ENCODE measurements around the gene PREX1.

The PREX1 gene

DNA sequence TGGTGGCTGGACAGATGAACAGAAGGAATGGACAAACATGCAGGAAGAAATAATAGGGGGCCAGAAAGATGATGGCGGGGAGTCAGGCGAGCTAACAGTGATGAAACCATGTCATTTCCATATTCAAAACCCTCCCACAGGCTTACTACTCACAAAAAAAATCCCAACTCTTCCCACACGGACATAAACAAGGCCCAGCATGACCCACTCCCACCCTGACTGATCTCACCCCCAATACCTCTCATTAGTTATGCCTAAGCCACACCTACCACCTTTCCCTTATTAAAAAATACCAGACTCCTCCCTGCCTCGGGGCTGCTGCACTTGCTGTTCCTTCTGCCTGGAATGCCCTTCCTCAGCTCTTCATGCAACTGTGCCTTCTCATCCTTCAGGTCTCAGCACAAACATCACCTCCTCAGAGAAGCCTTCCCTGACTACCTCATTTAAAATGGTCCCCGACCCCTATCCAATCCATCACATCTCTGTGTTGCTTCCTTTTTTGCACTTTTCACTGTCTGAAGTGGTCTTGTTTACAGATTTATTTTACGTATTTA lies 145.8 kb downstream of the PREX1 start:
- no peak for DNase-seq (ENCODE audit: low spot score)

DNA sequence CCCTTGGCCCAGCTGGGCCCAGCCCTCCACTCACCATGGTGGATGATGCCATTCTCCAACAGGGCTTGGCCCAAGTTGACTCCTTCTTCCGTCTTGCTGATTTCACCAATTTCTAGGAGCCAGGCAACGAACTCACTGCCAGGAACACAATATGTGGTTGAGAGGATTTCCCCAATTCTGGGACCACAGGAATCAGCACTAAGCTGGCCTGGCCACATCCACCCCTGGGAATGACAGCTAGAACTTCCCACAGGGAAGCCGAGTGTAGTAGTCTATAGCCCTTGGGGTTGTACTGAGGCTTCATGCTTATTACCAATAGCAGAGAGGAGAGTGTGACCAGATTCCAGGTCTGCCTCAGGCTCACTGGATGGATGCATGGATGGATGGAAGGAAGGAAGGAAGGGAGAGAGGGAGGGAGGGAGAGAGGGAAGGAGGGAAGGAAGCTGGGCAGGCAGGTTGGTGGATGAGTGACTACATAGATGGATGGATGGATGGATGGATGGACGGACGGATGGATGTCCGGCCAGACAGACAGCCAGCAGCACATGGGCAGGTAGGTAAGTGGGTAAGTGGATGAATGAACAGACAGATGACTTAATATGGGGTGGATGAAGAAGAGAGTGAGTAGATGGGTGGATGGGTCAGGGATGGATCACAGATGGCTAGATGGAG lies 146.5 kb downstream of the PREX1 start:
- no peak for DNase-seq (ENCODE audit: low spot score)

DNA sequence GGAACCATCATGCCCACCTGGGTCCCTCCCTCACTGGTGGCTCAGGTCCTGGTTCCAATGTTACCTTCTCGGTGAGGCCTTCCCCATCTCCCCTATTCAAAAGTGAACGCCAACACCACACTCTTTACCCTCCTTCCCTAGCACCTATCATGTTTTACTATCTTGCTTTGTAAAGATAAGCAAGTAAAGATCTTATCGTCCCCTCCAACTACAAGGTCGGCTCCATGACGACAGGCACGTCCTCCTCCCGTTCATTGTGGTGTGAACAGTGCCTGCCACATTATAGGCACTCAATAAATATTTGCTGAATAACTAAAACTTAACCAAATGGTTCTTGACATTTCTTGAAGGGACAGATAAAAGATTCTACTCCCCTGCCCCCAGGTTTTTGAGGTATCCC lies 147.1 kb downstream of the PREX1 start:
- DNase-seq (ENCODE audit: low spot score) = no peak

DNA sequence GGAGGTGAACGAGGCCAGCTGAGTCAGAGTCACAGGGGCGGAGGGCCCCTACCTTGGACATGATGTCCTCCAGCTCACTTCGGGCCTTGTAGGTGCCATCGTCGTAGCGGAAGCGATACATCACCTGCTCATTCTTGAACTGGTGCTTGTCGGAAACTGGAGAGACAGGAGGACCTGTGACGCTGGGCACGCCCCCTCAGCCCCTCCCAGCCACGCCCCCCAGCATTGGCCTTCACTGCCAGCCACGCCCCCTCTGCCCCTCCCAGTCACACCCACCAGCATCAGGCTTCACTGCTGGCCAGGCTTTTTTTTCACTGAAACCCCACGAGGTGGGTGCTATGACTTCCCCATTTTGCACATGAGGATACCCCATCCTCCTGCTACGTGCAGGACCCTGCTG lies 148.2 kb downstream of the PREX1 start:
- no peak for DNase-seq (ENCODE audit: low spot score)

DNA sequence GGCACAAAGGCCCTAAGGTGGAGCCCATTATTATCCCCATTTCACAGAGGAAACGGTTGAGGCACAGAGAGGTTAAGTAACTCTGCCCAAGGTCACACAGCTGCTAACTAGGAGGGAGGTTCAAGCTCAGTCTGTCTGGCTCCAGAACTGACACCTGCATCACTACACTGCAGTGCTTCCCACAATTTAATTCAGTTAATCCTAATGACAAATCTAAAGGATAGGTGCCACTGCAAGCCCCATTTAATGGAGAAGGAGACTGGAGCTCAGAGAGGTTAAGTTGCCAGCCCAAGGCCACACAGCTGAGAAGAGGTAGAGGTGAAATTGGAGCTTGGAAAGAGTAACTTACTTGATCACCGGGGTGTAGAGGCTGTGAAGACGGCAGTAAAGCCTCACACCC lies 148.8 kb downstream of the PREX1 start:
- DNase-seq (ENCODE audit: low spot score) = no peak

DNA sequence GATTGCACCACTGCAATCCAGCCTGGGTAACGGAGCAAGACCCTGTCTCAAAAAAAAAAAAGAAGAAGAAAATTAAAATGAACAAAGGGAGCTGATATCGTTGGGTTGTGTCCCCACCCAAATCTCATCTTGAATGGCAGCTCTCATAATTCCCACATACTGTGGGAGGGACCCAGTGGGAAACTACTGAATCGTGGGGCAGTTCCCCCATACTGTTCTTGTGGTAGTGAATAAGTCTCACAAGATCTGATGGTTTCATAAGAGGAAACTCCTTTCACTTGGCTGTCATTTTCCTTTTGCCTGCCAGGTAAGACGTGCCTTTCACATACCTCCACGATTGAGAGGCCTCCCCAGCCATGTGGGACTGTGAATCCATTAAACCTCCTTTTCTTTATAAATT lies 149.4 kb downstream of the PREX1 start:
- DNase-seq (ENCODE audit: low spot score) = no peak

DNA sequence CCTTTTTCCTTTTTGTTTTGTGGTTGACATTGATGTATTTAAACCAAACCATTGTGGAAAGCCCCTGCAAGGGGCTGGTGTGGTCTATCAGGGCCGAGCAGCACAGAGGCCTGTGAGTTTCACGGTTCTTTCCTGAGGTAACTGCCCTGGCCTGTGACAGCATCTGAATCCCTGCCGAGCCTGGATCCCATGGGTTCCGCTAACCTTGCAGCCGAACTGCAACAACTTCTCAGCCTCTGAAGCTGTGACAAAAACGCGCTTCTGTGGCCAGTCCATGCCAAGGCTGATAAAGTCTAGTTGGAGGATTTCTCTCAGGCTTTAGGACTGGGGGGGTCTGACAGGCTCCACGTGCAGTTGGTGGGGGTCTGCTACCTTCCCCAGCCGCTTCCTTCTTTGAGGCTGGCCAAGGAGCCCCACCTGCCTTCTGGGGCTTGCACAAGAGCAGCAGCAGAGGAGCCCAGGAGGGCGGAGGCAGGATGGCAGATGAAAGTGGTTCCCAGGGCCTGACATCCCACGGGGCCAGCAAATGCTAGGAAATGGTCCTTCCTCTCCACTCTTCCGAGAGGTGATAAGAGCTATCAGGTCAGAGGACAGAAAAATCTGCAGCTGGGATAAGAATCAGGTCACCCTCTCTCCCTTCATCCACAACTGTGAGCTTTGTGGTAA lies 150.9 kb downstream of the PREX1 start:
- no peak for DNase-seq (ENCODE audit: low spot score)

DNA sequence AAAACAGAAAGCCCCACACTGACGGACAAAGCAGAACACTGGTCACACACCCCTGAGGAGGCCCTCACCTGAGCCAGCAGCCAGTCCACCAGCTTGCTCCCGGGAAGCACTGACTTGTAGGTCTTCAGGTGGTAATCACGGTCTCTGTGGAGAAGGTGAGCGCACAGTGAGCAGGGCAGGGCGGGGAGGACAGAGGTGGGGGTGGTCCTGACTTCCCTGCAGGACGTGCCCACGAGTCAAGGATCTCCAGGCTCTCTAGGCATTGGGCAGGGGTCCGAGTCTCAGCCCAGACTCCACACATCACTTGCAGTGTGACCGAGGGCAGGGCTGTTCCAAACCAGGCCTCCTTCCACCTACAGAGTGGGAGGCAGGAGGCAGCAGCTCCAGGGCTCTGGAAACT lies 151.7 kb downstream of the PREX1 start:
- no peak for DNase-seq (ENCODE audit: low spot score)

DNA sequence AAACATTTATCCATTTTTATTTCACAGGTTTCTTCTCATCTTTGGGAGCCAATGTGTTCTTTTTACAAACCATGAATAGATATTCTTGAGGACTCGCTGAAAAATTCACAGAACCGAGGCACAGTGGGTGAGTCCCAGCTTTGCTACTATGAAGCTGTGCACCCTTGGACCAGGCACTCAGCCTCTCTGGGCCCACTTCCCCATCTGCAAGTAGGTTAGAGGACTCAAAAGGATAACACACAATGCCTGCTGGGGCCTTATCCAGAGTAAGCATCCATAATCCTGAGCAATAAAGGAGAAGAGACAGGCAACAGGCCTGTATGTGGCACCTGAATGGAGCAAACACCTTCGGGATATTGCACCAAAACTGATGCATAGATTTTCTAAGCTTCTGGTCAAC lies 153.3 kb downstream of the PREX1 start:
- DNase-seq (ENCODE audit: low spot score) = no peak

DNA sequence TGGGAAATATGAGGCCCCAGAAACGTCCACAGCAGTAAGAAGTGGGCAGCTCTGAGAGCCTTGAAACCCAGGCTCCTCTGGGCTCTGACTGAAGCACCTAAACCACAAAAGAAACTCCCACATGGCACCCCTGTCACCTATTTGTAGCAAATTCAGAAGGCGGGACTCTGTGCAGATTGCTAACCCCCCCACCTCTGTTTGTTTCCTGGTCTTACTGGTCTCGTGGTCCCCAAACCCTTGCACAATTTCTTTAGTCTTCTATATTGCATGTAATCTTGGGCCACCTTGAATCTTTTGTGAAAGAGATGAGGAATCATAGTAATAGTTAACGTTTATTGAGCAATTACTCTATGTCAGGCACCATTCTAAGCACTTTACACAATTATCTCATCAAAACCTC lies 154.3 kb downstream of the PREX1 start:
- DNase-seq (ENCODE audit: low spot score) = no peak

DNA sequence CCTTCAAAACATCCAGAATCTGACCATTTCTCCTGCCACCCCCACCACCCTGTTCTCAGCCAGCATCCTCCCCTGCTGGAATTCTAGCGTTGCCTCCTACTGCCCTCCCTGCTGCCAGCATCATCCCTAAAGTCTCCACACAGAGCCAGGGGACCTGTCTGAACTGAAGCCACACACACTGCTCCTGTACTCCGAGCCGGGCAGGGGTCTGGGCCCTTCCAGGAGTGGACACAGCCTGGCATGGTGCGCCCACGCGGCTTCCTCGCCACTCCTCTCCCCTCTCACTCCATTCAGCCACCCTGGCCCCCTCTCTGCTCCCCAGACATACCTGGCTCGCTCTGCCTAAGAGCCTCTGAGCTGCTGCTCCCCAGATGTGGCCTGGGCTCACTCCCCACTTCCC lies 155.5 kb downstream of the PREX1 start:
- no peak for DNase-seq (ENCODE audit: low spot score)

DNA sequence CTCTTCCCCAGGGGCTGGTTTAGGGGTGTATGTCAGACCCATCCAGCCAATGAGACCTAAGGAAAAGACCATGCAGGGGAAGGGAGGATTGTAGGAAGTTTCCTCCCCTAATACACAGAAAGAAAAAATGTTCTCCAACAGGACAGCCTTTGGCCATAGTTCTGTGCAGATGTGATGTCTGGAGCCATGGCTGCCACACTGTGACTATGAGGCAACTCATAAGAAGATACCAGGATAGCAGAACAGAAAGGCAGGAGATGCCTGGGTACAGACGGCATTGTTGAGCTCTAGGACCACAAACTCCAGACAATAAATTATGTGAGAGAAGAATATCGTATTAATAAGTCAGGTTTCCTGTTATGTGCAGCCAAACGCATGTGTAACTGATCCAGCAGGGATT lies 156.7 kb downstream of the PREX1 start:
- no peak for DNase-seq (ENCODE audit: low spot score)

DNA sequence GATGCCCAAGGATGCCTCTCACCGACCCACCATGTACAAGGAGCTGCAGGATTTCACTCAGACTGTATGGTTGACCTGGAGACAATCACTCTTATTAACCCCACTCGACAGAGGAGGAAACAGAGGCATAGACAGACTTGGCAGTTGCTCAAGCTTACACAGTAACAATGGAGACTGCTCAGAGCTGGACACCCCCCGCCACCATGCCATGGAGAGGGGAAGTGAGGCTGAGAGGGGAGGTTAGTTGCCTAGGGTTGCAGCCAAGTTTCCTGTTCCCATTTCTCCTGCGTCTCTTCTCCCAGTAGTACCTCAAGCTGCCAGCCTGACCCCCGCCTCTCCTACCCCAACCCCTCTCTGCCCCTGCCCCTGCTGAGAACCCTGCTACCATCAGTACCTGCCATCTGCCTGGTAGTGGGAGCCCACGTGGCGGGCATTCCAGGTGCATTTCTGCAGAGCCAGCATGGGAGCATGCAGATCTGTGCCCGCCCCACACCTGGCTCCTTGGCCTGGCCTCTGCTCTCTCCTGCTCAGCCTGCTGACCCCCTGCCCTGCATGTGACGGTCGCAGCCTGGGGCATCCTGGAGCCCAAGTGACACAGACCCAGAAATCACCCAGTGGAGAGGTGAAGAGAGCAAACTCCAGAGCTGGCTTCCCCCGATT lies 157.7 kb downstream of the PREX1 start:
- no peak for DNase-seq (ENCODE audit: low spot score)

DNA sequence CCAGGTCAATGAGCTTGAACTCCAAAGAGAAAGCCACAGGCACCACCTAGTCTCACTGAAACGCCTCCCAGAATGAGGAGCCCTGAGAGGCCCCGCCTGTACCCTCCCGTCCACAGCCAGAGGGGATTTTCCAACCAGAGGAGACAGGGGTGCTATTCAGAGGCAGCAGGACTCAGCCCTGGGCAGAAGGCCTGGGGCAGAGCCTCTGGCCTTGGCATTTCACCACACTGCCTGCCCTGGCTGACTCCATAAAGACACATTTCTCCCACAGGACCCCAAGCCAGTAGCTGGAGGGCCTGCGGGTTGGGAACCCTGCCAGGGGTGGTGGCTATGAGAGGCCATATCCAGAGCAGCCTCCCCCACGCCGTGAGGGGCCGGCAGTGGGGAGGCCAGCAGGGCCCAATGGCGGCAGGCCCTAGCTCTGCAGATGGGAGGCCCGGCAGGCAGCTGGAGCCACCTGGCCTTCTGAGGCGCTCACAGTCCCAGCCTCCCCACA lies 159.3 kb downstream of the PREX1 start:
- no peak for DNase-seq (ENCODE audit: low spot score)

DNA sequence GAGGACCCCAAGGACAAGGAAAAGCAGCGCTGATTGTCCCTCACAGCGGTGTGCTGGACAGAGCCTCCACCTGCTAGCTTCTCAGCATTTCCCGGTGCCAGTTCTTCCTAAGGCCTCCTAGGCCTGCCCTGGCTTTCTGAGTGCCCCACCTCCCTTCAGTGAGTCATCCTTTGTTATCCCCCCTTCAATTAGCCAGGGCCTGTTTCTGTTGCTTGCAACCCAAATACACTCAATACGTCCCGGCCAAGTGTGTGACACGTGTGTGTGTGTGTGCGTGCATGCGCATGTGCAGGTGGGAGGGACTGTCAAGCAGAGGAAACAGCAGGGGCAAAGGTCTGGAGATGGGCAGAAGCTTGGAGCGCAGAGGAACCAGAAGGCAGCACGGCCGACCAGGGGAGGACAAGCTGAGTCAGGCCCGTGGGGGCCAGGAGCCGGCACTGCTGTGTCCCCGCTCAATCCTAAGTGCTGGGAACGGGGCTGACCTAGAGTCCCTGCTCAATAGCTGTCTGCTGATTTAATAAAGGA lies 159.8 kb downstream of the PREX1 start:
- DNase-seq (ENCODE audit: low spot score) = no peak

DNA sequence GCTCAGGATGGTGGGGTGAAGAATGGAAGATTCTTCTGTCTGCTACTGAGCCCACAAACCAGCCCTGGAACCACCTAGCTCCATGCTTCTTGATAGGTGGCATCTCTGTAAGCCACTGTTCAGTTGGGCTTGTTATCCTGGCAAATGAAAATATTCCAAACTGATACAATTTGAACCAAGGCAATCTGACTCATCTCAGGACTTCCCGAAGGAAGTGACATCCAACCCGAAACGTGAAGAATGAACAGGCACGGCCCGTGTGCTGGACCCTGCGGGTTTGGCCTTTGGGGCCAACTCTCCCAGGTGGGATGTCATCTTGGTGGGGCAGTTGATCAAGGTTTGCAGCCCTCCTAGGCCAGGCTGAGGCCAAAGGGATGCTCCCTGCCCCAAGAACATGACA lies 160.3 kb downstream of the PREX1 start:
- no peak for DNase-seq (ENCODE audit: low spot score)

DNA sequence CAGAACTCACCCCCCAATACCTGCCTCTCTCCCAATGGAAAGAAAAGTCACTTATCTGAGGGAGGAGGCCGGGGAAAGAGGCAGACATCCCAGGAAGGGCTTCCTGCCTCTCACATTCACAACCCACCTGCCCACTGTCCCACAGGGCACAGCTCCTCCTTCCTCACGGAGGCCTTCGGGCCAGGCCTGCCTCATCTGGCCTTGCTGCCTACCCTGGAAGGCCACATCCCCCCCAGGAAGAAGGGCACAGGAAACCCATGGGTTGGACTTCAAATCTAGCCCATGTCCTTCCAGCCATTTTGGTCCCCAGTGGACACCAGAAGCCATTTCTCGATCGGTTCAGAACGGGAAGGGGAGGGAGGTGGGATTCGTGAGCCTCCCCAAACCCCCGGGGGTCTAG lies 162.0 kb downstream of the PREX1 start:
- no peak for DNase-seq (ENCODE audit: low spot score)

DNA sequence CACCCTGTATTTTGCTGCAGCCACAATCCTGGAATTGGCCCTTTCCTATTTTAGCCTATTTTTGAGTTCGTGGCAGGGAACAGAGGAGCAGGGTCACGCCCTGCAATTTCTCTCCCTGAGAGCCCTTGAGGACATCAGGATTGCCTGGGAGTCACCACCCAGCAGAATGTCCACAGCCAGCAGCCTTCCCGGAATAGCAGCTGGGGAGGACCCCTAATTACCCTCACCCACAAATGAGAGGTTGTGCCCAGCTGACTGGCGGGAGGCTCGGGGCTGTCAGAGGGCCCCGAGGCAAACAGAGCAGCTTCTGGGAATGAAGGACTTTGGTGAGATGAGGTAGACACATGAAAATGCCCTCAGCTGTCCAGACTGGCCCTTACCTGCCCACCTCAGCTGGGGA lies 165.1 kb downstream of the PREX1 start:
- DNase-seq (ENCODE audit: low spot score) = no peak

DNA sequence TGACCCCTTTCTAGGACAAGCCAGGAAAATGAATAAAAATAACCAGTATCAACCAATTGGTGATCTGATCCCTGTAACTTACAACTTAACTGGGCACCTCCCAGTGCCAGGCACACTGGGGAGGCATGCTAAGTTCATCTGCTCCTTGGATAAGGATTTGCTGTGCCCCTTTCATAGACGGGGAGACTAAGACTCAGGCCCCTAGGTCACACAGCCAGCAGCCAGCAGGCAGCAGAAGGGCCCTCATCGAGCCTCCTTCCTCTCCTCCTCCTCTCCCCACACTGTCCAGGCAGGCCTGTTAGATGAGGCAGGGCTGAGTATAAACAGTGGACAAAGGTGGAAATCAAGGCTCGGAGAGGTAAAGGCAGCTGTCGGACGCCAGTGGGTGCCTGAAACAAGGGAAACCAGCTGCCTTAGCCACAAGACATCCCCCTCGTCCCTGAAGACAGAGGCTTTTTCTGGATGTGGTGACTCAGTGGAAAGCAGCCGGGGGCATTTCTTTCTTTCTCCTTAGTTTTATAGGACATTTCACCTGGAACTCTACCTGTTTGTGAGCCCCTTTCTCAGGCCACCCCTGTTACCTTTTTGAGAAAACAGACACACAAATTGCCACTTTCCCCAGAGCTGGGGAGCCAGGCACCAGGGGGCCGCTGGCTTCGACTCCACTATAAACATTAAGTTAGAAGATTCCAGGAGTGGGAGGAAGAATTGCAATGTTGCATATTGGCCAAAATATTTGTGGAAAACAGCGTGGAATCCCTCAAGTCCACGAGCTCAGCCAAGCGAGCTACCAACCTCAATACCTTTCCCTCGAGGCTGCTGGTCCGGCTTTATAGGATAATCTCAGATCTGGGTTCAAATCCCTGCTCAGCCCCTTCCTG lies 166.0 kb downstream of the PREX1 start:
- no peak for DNase-seq (ENCODE audit: low spot score)

DNA sequence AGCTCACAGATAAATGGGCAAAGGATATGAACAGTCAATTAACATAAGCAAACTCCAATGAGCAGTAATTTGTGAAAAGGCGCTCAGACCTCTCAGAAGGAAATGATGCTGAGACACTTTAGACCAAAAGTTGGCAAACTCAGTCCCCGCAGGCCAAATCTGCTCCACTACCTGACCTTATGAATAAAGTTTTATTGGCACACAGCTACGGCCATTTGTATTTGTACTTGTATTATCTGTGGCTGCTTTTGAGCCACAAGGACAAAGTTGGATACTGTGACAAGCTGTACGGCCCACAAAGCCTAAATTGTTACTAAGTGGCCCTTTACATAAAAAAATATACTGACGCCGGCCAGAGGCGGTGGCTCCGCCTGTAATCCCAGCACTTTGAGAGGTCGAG lies 167.0 kb downstream of the PREX1 start:
- DNase-seq (ENCODE audit: low spot score) = no peak

DNA sequence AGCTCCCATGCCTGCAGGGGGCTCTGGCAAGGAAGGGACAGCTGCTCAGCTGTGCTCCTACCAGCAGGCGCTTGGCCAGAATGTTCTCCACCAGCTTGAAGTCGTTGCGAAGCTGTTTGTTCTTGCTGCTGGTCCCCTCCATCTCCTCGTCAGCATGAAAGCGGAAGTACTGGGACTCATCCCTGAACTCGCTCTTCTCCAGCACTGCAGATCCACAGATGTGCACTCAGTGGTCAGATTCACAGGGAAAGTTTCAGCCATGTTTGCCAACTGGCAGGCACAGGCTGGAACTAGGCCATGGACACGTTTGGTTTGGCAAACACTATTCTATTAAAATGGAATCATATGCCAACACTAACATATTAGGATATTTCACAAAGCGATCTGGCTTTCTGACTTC lies 167.9 kb downstream of the PREX1 start:
- DNase-seq (ENCODE audit: low spot score) = no peak

DNA sequence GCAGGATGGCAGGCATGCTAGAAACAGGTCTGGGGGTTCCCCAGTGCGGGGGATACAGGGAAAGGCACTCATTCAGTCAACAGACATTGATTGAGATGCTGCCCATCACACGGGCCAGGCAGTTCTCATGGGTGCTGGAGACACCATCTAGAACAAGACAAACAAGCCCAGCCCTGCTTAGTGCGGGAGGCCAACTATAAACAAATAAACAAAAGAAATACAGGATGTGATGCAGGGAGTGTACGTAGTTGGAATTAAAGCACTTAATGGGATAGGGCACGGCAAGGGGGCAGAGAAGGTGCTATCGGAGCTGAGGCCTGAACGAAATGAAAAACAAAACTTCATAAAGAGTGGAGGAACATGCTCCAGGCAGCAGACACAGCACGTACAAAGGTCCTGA lies 169.3 kb downstream of the PREX1 start:
- no peak for DNase-seq (ENCODE audit: low spot score)
